GM18505 (cell line): Measurements from ENCODE around the gene SERF2.
"Not testable (repeated sequence)": the region's sequence is repeated elsewhere in the genome, so short reads cannot be mapped to it uniquely, and the experiment has no call there.

Experiments
- ATAC-seq: cut with Tn5 transposase; IDR thresholded peaks from one replicate; pipeline ENCODE4 v1.9.1; 2021; ENCODE audit not compliant: unreplicated experiment
- POLR2A ChIP-seq: IDR thresholded peaks from 4 replicates; pipeline ENCODE4 v1.6.1; 2011; ENCODE audit warnings: borderline replicate concordance; ENCODE audit not compliant: insufficient read depth, insufficient read length; ENCODE audit errors: extremely low read depth

Gene SERF2

GRCh38 chr15:43800286-43801141 is 8.4 kb downstream of the SERF2 start, which contains the start of gene HYPK:
Gene HYPK (plus strand): TSS chr15:43800599. CDS start chr15:43800623, 24 bp downstream.
- ATAC-seq, result peak; percentile 79
- peak; percentile 89 for TF ChIP-seq POLR2A

- ATAC-seq, result not testable (repeated sequence)
These were observed 10.6 kb downstream of the SERF2 start for GRCh38 chr15:43802676-43803075.

- ATAC-seq, result no peak
- no peak for TF ChIP-seq POLR2A
These were observed 16.4 kb downstream of the SERF2 start for GRCh38 chr15:43808435-43808950.

GRCh38 chr15:43808960-43809678 is 17.0 kb downstream of the SERF2 start:
- TF ChIP-seq POLR2A, result no peak
- ATAC-seq, result peak; percentile 72

GRCh38 chr15:43815064-43815463 is 22.9 kb downstream of the SERF2 start:
- ATAC-seq, result not testable (repeated sequence)

GRCh38 chr15:43821505-43821904 is 29.4 kb downstream of the SERF2 start:
- no peak for ATAC-seq
- TF ChIP-seq POLR2A, result no peak

GRCh38 chr15:43824302-43825246 is 32.5 kb downstream of the SERF2 start, which contains the start of gene MFAP1:
Gene MFAP1 (minus strand): TSS chr15:43824690. CDS start chr15:43824569, 121 bp downstream.
- TF ChIP-seq POLR2A, result peak; percentile 93
- ATAC-seq, result peak; percentile 62

GRCh38 chr15:43825305-43825704 is 33.2 kb downstream of the SERF2 start:
- ATAC-seq, result not testable (repeated sequence)

- TF ChIP-seq POLR2A, result no peak
- ATAC-seq, result no peak
These were observed 33.9 kb downstream of the SERF2 start for GRCh38 chr15:43826029-43826507.

GRCh38 chr15:43826508-43827341 is 34.6 kb downstream of the SERF2 start, which contains the start of gene WDR76:
Gene WDR76 (plus strand): TSS chr15:43827002. CDS start chr15:43827033, 31 bp downstream.
- peak; percentile 62 for ATAC-seq
- TF ChIP-seq POLR2A, result peak; percentile 44

GRCh38 chr15:43828061-43828657 is 36.0 kb downstream of the SERF2 start:
- no peak for TF ChIP-seq POLR2A
- no peak for ATAC-seq

GRCh38 chr15:43829951-43830540 is 37.9 kb downstream of the SERF2 start:
- ATAC-seq, result not testable (repeated sequence)

- ATAC-seq, result not testable (repeated sequence)
These were observed 38.7 kb downstream of the SERF2 start for GRCh38 chr15:43830691-43831275.

- ATAC-seq, result not testable (repeated sequence)
These were observed 39.5 kb downstream of the SERF2 start for GRCh38 chr15:43831519-43832052.

- not testable (repeated sequence) for ATAC-seq
These were observed 40.4 kb downstream of the SERF2 start for GRCh38 chr15:43832485-43832884.
